ENCODE measurements around the gene SELENOM.
"Not testable (repeated sequence)": the region's sequence is repeated elsewhere in the genome, so short reads cannot be mapped to it uniquely, and the experiment has no call there.

The SELENOM gene

GRCh38 chr22:31073125-31073524, 34.2 kb downstream of the SELENOM start:
- DNase-seq = not testable (repeated sequence)

- not testable (repeated sequence) for DNase-seq
Measured at GRCh38 chr22:31069691-31070314, 37.6 kb downstream of the SELENOM start.

GRCh38 chr22:31068970-31069369, 38.4 kb downstream of the SELENOM start:
- DNase-seq = no peak

- no peak for DNase-seq
Measured at GRCh38 chr22:31064369-31064768, 43.0 kb downstream of the SELENOM start.

- no peak for DNase-seq
Measured at GRCh38 chr22:31062566-31063230, 44.7 kb downstream of the SELENOM start.

GRCh38 chr22:31059663-31060062, 47.7 kb downstream of the SELENOM start:
- DNase-seq = not testable (repeated sequence)

- DNase-seq = no peak
Measured at GRCh38 chr22:31056986-31057599, 50.3 kb downstream of the SELENOM start.

- no peak for DNase-seq
Measured at GRCh38 chr22:31055635-31056159, 51.7 kb downstream of the SELENOM start.

- DNase-seq = no peak
Measured at GRCh38 chr22:31055117-31055634, 52.2 kb downstream of the SELENOM start.

Measured in hematopoietic multipotent progenitor cell treated with erythropoietin and hydrocortisone succinate and interleukin-3 and kit ligand, for 6 days (in vitro differentiated cells).